ENCODE measurements around the gene ARNT2.

Gene ARNT2

GRCh38 chr15:80471881-80472280, 67.7 kb downstream of the ARNT2 start:
- FAIRE-seq, result no peak

GRCh38 chr15:80473286-80474223, 69.4 kb downstream of the ARNT2 start:
- no peak for FAIRE-seq

GRCh38 chr15:80474224-80475215, 70.3 kb downstream of the ARNT2 start:
- no peak for FAIRE-seq

- no peak for FAIRE-seq
Observed at GRCh38 chr15:80475572-80475971, 71.4 kb downstream of the ARNT2 start.

GRCh38 chr15:80476036-80476435, 71.9 kb downstream of the ARNT2 start:
- FAIRE-seq, result no peak

- FAIRE-seq, result no peak
Observed at GRCh38 chr15:80478075-80478474, 73.9 kb downstream of the ARNT2 start.

GRCh38 chr15:80479191-80479590, 75.0 kb downstream of the ARNT2 start:
- no peak for FAIRE-seq

- no peak for FAIRE-seq
Observed at GRCh38 chr15:80480171-80480811, 76.1 kb downstream of the ARNT2 start.

- no peak for FAIRE-seq
Observed at GRCh38 chr15:80480909-80481308, 76.7 kb downstream of the ARNT2 start.

GRCh38 chr15:80482696-80483095, 78.5 kb downstream of the ARNT2 start:
- FAIRE-seq, result no peak

GRCh38 chr15:80483725-80484161, 79.6 kb downstream of the ARNT2 start:
- FAIRE-seq, result no peak

- FAIRE-seq, result no peak
Observed at GRCh38 chr15:80484333-80484864, 80.2 kb downstream of the ARNT2 start.

GRCh38 chr15:80485370-80486164, 81.4 kb downstream of the ARNT2 start:
- FAIRE-seq, result no peak

GRCh38 chr15:80487839-80488390, 83.7 kb downstream of the ARNT2 start:
- FAIRE-seq, result no peak

- FAIRE-seq, result no peak
Observed at GRCh38 chr15:80489030-80489594, 84.9 kb downstream of the ARNT2 start.

- no peak for FAIRE-seq
Observed at GRCh38 chr15:80490431-80490990, 86.3 kb downstream of the ARNT2 start.

- FAIRE-seq, result no peak
Observed at GRCh38 chr15:80491163-80491847, 87.1 kb downstream of the ARNT2 start.

- no peak for FAIRE-seq
Observed at GRCh38 chr15:80492409-80492808, 88.2 kb downstream of the ARNT2 start.

- no peak for FAIRE-seq
Observed at GRCh38 chr15:80492874-80493273, 88.7 kb downstream of the ARNT2 start.

GRCh38 chr15:80494351-80494751, 90.2 kb downstream of the ARNT2 start:
- FAIRE-seq, result no peak

All from islet of Langerhans (tissue), 1 donor.